Activated T-cell treated with anti-CD3 and anti-CD28 coated beads, Interleukin-2, amount 50 U/mL, for 4 hours (primary cell): ENCODE measurements around the gene MACROD2. TPM values are rescaled to one million over a fixed set of nuclear protein-coding genes. Genes with fewer than 3 reads are reported as not detected.

Source experiments
- ATAC-seq, 2 donors: fragments of 200-7000 bp; cut with Tn5 transposase; one replicate each; pipeline ENCODE4 v1.10.0; 2021
- DNase-seq: peaks from one replicate; pipeline ENCODE4 v3.0.0-alpha.2; 2020
- H3K27me3 Mint-ChIP-seq: one replicate; pipeline ENCODE4 v1.8.0; 2021; ENCODE audit warnings: low read depth, mixed read lengths
- H3K36me3 Mint-ChIP-seq: one replicate; pipeline ENCODE4 v1.8.0; 2022; ENCODE audit warnings: mixed read lengths; ENCODE audit not compliant: insufficient read depth
- H3K4me1 Mint-ChIP-seq: one replicate; pipeline ENCODE4 v1.8.0; 2021; ENCODE audit warnings: low read depth, mixed read lengths
- H3K4me3 Mint-ChIP-seq: one replicate; pipeline ENCODE4 v1.8.0; 2021; ENCODE audit warnings: mild to moderate bottlenecking, moderate library complexity, mixed read lengths
- H3K9me3 Mint-ChIP-seq: one replicate; pipeline ENCODE4 v1.8.0; 2021; ENCODE audit warnings: mixed read lengths
- total RNA-seq, 3 donors: library from RNA; stranded (reverse); gene quantifications; one replicate each; pipeline ENCODE4 v1.2.1, GENCODE V29; 2021

Gene MACROD2
- total RNA-seq, 3 donors from 2014 or later = 0.10 TPM; not detected in 2

- no peaks in the 10 kb centered on the region for H3K4me1 Mint-ChIP-seq
- no peak overlapping the region for H3K4me3 Mint-ChIP-seq
- H3K27me3 Mint-ChIP-seq = no peaks in the 10 kb centered on the region
- no peaks in the 10 kb centered on the region for H3K36me3 Mint-ChIP-seq
- ATAC-seq = no peak
- DNase-seq = no peak
- H3K9me3 Mint-ChIP-seq = peaks cover 21% of the 10 kb centered on the region
Observed at GRCh38 chr20:14673164-14673563, 677.8 kb downstream of the MACROD2 start.

GRCh38 chr20:14677455-14677854 lies 682.1 kb downstream of the MACROD2 start:
- H3K36me3 Mint-ChIP-seq = no peaks in the 10 kb centered on the region
- peaks cover 13% of the 10 kb centered on the region for H3K9me3 Mint-ChIP-seq
- H3K4me3 Mint-ChIP-seq = no peak overlapping the region
- ATAC-seq (no peak), DNase-seq (no peak)
- H3K4me1 Mint-ChIP-seq = no peaks in the 10 kb centered on the region
- no peaks in the 10 kb centered on the region for H3K27me3 Mint-ChIP-seq

DNA sequence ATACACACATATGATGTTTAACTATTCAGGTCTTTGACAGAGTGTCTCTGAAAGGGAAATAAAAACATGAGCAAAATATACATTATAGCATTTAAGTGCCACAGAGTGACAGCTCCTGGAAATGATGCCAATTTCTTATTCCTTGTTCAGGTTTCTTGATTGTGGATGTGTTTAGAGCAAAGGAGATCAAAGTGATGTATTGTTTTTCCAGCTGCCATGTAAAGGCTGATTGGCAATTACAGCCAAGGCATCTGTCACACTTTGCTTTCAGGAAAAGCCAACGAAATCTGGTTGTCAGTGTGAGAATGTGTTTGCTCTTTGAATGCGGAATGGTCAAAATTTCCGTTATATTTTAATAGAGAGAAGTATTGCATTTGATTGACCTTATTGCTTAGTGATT lies 689.9 kb downstream of the MACROD2 start:
- Mint-ChIP-seq H3K27me3 (no peaks in the 10 kb centered on the region), H3K4me1 (no peaks in the 10 kb centered on the region), H3K9me3 (peaks cover 4% of the 10 kb centered on the region), H3K4me3 (no peak overlapping the region), H3K36me3 (no peaks in the 10 kb centered on the region)
- DNase-seq = no peak
- ATAC-seq = no peak

- Mint-ChIP-seq H3K4me3 (no peak overlapping the region), H3K9me3 (peaks cover 4% of the 10 kb centered on the region), H3K4me1 (no peaks in the 10 kb centered on the region), H3K36me3 (no peaks in the 10 kb centered on the region), H3K27me3 (no peaks in the 10 kb centered on the region)
- ATAC-seq (no peak), DNase-seq (no peak)
Observed at GRCh38 chr20:14687313-14687712, 692.0 kb downstream of the MACROD2 start.

- no peak overlapping the region for H3K4me3 Mint-ChIP-seq
- DNase-seq = no peak
- no peaks in the 10 kb centered on the region for H3K4me1 Mint-ChIP-seq
- H3K27me3 Mint-ChIP-seq = no peaks in the 10 kb centered on the region
- H3K36me3 Mint-ChIP-seq = no peaks in the 10 kb centered on the region
- peaks cover 7% of the 10 kb centered on the region for H3K9me3 Mint-ChIP-seq
- no peak for ATAC-seq
Observed at GRCh38 chr20:14688005-14688404, 692.7 kb downstream of the MACROD2 start.

DNA sequence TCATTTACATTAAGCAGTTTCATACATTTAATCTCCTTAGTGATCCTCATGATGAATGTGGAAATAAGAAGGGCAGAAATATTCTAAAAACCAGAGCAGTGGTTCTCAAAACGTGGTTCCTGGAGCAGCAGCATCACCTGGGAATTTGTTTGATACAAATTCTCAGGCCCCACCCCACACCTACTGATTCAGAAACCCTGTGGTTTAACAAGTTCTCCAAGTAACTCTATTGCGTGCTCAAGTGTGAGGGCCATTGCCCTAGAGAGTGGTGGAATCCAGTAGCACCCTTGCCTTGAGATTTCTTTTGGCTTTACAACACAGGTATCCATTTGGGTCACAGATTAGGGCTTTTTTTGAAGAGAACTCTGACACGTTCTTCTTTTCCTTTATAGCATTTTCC lies 696.7 kb downstream of the MACROD2 start:
- Mint-ChIP-seq H3K27me3 (no peaks in the 10 kb centered on the region), H3K4me1 (no peaks in the 10 kb centered on the region), H3K36me3 (no peaks in the 10 kb centered on the region), H3K9me3 (peaks cover 12% of the 10 kb centered on the region), H3K4me3 (no peak overlapping the region)
- ATAC-seq = no peak
- no peak for DNase-seq

DNA sequence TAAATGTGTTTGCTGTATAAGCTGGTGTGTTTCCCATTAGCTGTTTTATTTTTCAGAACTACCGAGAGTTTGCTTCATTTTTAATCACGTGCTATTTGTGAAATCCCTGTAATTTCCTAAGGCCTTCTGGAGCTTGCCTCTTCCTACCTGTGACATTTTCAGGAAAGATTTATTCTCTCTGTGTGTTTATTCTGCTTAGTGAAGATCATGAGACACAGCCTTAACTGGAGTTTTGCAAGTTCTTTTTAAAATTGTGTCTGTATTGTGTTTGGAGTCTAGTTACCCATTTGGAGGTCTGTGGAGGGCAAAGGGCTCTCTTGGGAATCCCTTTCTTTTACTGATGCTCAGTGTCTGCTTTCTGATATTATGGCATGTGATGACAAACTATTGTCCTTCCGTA lies 701.2 kb downstream of the MACROD2 start:
- ATAC-seq (no peak), DNase-seq (no peak)
- H3K9me3 Mint-ChIP-seq = peaks cover 8% of the 10 kb centered on the region
- no peaks in the 10 kb centered on the region for H3K4me1 Mint-ChIP-seq
- H3K36me3 Mint-ChIP-seq = no peaks in the 10 kb centered on the region
- no peak overlapping the region for H3K4me3 Mint-ChIP-seq
- no peaks in the 10 kb centered on the region for H3K27me3 Mint-ChIP-seq

DNA sequence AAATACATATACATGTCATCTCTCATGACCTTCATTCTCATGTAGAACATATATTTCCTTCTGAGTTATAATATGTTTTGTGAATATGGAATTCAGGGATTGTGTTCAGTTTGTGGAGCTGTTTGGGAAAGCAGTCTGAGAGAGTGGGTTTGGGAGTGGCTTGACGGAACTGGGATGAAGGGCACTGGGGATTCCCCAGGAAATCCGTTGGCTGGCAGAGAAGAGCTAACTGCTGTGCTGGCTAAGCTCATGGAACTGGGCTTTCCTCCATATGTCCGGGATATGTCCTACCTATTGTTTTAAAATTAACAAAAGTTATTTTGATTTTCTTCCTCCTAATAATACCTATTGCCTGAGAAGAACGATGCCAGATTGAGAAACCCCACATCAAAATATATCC lies 701.6 kb downstream of the MACROD2 start:
- Mint-ChIP-seq H3K27me3 (no peaks in the 10 kb centered on the region), H3K9me3 (peaks cover 8% of the 10 kb centered on the region), H3K4me1 (no peaks in the 10 kb centered on the region), H3K36me3 (no peaks in the 10 kb centered on the region), H3K4me3 (no peak overlapping the region)
- no peak for ATAC-seq
- DNase-seq = no peak

GRCh38 chr20:14698125-14698524 lies 702.8 kb downstream of the MACROD2 start:
- Mint-ChIP-seq H3K4me3 (no peak overlapping the region), H3K27me3 (no peaks in the 10 kb centered on the region), H3K9me3 (peaks cover 7% of the 10 kb centered on the region), H3K36me3 (no peaks in the 10 kb centered on the region), H3K4me1 (no peaks in the 10 kb centered on the region)
- ATAC-seq = no peak
- DNase-seq = no peak

- H3K36me3 Mint-ChIP-seq = no peaks in the 10 kb centered on the region
- no peak for ATAC-seq
- H3K4me1 Mint-ChIP-seq = no peaks in the 10 kb centered on the region
- DNase-seq = no peak
- H3K9me3 Mint-ChIP-seq = peaks cover 3% of the 10 kb centered on the region
- H3K4me3 Mint-ChIP-seq = no peak overlapping the region
- no peaks in the 10 kb centered on the region for H3K27me3 Mint-ChIP-seq
Observed at GRCh38 chr20:14698605-14699373, 703.5 kb downstream of the MACROD2 start.

DNA sequence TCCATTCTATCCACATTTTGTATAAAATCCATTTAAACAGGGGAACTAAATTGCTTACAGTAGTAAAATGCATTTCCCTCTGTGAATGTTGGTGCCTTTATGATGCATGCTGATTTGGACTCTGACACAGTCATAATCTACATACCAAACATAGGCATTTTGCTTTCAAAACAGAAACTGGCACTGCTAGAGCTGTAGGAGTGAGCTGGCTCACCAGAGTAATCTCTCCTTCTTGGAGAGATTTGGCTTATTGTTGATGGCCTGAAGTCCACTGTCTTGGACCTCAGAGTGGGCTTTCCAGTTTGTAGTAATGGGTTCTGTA lies 705.3 kb downstream of the MACROD2 start:
- Mint-ChIP-seq H3K27me3 (no peaks in the 10 kb centered on the region), H3K4me3 (no peak overlapping the region), H3K9me3 (peaks cover 3% of the 10 kb centered on the region), H3K4me1 (no peaks in the 10 kb centered on the region), H3K36me3 (no peaks in the 10 kb centered on the region)
- ATAC-seq = no peak
- no peak for DNase-seq

DNA sequence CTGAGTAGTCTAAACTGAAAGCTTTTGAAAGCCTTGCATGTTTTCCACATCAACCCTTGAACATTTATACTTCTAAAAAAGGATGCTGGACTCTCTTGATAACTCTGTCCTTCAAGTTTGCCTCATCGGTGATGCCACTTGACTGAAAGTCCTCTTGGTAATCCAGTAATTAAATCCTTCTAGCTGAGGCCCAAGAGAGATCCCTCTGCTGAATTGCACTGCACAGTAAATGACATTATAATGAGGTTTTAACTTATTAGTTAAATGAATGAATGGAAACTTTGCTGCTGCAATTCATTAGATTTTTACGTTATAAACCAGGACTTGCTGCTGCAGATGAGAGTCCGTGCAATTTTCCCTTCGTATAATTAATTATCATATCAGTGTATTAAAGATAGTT lies 706.0 kb downstream of the MACROD2 start:
- Mint-ChIP-seq H3K9me3 (peaks cover 3% of the 10 kb centered on the region), H3K4me3 (no peak overlapping the region), H3K4me1 (no peaks in the 10 kb centered on the region), H3K27me3 (no peaks in the 10 kb centered on the region), H3K36me3 (no peaks in the 10 kb centered on the region)
- DNase-seq (no peak), ATAC-seq (no peak)

DNA sequence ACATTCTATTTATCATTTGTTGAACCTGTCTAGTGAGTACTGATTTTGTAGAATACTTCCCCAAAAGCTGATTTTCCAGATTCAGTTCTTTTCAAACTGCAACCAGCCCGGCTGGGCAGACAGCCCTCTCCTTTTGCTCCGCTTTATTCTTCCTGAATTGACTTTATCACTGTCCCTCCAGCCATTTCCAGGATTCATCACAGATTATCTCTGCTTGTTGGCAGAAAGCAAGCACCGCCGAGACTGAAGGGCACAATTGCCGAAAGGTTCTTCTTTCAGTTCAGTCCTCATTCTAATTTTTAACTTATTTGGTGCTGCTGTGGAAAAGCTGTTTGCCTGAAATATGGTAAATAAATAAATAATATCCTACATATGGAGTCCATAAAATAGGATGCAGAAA lies 711.2 kb downstream of the MACROD2 start:
- DNase-seq (no peak), ATAC-seq (no peak)
- H3K4me1 Mint-ChIP-seq = no peaks in the 10 kb centered on the region
- H3K36me3 Mint-ChIP-seq = no peaks in the 10 kb centered on the region
- peaks cover 8% of the 10 kb centered on the region for H3K9me3 Mint-ChIP-seq
- H3K27me3 Mint-ChIP-seq = no peaks in the 10 kb centered on the region
- H3K4me3 Mint-ChIP-seq = no peak overlapping the region

- Mint-ChIP-seq H3K9me3 (peaks cover 8% of the 10 kb centered on the region), H3K4me1 (no peaks in the 10 kb centered on the region), H3K36me3 (no peaks in the 10 kb centered on the region), H3K4me3 (no peak overlapping the region), H3K27me3 (no peaks in the 10 kb centered on the region)
- ATAC-seq (no peak), DNase-seq (no peak)
Observed at GRCh38 chr20:14707026-14707680, 711.8 kb downstream of the MACROD2 start.

DNA sequence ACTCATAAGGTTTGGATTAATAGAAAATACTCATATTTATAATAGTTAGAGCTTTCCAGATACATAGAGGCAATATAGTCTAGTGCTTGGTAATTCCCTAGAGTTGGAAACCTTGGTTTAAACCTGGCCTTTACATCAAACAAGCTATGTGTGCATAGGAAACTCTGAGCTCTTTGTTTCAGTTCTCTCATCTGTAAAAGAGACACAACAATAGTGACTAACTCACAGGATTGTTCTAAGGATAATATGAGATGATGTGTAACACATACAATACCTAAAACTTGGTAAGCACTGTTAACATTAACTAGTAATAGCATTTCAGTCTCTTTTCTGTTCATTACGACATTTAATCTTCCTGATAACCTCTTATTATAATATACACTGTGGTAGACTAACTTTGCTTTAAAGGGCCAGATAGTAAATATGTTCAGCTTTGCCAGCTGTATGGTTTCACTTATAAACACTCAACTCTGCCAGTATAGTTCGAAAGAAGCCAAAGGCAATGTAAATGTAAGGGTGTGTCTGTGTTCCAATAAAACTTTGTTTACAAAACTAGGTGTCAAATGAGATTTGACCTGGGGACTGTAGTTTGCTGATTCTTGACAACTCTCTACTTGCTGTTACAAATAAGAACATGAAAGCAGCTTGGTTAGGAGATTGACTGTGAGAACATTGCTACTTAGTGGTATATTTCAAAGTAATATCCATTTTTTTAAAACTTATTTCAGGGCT lies 712.7 kb downstream of the MACROD2 start:
- Mint-ChIP-seq H3K36me3 (no peaks in the 10 kb centered on the region), H3K27me3 (no peaks in the 10 kb centered on the region), H3K4me3 (no peak overlapping the region), H3K4me1 (no peaks in the 10 kb centered on the region), H3K9me3 (peaks cover 6% of the 10 kb centered on the region)
- DNase-seq (no peak), ATAC-seq (no peak)
